ENCODE results near the gene NKAIN2.
"Not testable (repeated sequence)": the region's sequence is repeated elsewhere in the genome, so short reads cannot be mapped to it uniquely, and the experiment has no call there.

NKAIN2 gene

GRCh38 chr6:123967905-123968304, 164.2 kb downstream of the NKAIN2 start:
- no peak for DNase-seq (ENCODE audit: low spot score)

- no peak for DNase-seq (ENCODE audit: low spot score)
Measured at GRCh38 chr6:123972600-123973294, 169.1 kb downstream of the NKAIN2 start.

- no peak for DNase-seq (ENCODE audit: low spot score)
Measured at GRCh38 chr6:123980311-123980710, 176.6 kb downstream of the NKAIN2 start.

GRCh38 chr6:123986938-123987337, 183.3 kb downstream of the NKAIN2 start:
- DNase-seq (ENCODE audit: low spot score): no peak

- not testable (repeated sequence) for DNase-seq (ENCODE audit: low spot score)
Measured at GRCh38 chr6:123989918-123990317, 186.3 kb downstream of the NKAIN2 start.

GRCh38 chr6:123990376-123990775, 186.7 kb downstream of the NKAIN2 start:
- DNase-seq (ENCODE audit: low spot score): no peak

GRCh38 chr6:123994168-123994567, 190.5 kb downstream of the NKAIN2 start:
- no peak for DNase-seq (ENCODE audit: low spot score)

- DNase-seq (ENCODE audit: low spot score): no peak
Measured at GRCh38 chr6:123994891-123995635, 191.4 kb downstream of the NKAIN2 start.

GRCh38 chr6:123997223-123997622, 193.6 kb downstream of the NKAIN2 start:
- no peak for DNase-seq (ENCODE audit: low spot score)

- no peak for DNase-seq (ENCODE audit: low spot score)
Measured at GRCh38 chr6:124002377-124003081, 198.9 kb downstream of the NKAIN2 start.

- no peak for DNase-seq (ENCODE audit: low spot score)
Measured at GRCh38 chr6:124007266-124007665, 203.6 kb downstream of the NKAIN2 start.

- no peak for DNase-seq (ENCODE audit: low spot score)
Measured at GRCh38 chr6:124008000-124008987, 204.6 kb downstream of the NKAIN2 start.

- no peak for DNase-seq (ENCODE audit: low spot score)
Measured at GRCh38 chr6:124008988-124009765, 205.5 kb downstream of the NKAIN2 start.

GRCh38 chr6:124010574-124010973, 206.9 kb downstream of the NKAIN2 start:
- DNase-seq (ENCODE audit: low spot score): no peak

GRCh38 chr6:124011180-124011579, 207.5 kb downstream of the NKAIN2 start:
- DNase-seq (ENCODE audit: low spot score): no peak

GRCh38 chr6:124022051-124022450, 218.4 kb downstream of the NKAIN2 start:
- DNase-seq (ENCODE audit: low spot score): not testable (repeated sequence)

GRCh38 chr6:124022641-124023040, 219.0 kb downstream of the NKAIN2 start:
- DNase-seq (ENCODE audit: low spot score): no peak

GRCh38 chr6:124026694-124027093, 223.0 kb downstream of the NKAIN2 start:
- no peak for DNase-seq (ENCODE audit: low spot score)

- no peak for DNase-seq (ENCODE audit: low spot score)
Measured at GRCh38 chr6:124027392-124027791, 223.7 kb downstream of the NKAIN2 start.

GRCh38 chr6:124028117-124028516, 224.5 kb downstream of the NKAIN2 start:
- DNase-seq (ENCODE audit: low spot score): no peak

- no peak for DNase-seq (ENCODE audit: low spot score)
Measured at GRCh38 chr6:124029567-124029966, 225.9 kb downstream of the NKAIN2 start.
